Aorta (tissue), 5 donors: ENCODE data around the gene RASGRF2. TPM values are rescaled to one million over a fixed set of nuclear protein-coding genes. Genes with fewer than 3 reads are reported as not detected.
"Not testable (repeated sequence)": the region's sequence is repeated elsewhere in the genome, so short reads cannot be mapped to it uniquely, and the experiment has no call there.

ENCODE experiments used
- ATAC-seq: fragments of 200-7000 bp; cut with Tn5 transposase; one replicate; pipeline ENCODE4 v1.9.1; 2022; ENCODE audit warnings: moderate library complexity; ENCODE audit not compliant: low FRiP score
- DNase-seq, 2 donors: peaks; one replicate each; pipeline ENCODE4 v3.0.0-alpha.2; 2020
- H3K27ac ChIP-seq, 2 donors: one replicate each; pipeline ENCODE4 v1.5.1; 2013; ENCODE audit warnings: low read length in 2 of 2, mild to moderate bottlenecking in 2 of 2, moderate library complexity in 2 of 2, control low read depth in 1 of 2, inconsistent platforms in 1 of 2, low read depth in 1 of 2
- H3K27me3 ChIP-seq, 2 donors: one replicate each; pipeline ENCODE4 v1.6.1; 2013; ENCODE audit warnings: control low read depth in 1 of 2, low read length in 1 of 2, mild to moderate bottlenecking in 1 of 2, moderate library complexity in 1 of 2; ENCODE audit not compliant: insufficient read depth in 2 of 2, control insufficient read depth in 1 of 2
- H3K36me3 ChIP-seq, 2 donors: one replicate each; pipeline ENCODE4 v1.6.1; 2013; ENCODE audit warnings: control low read depth in 1 of 2, low read length in 1 of 2, mild to moderate bottlenecking in 1 of 2; ENCODE audit not compliant: insufficient read depth in 2 of 2, control insufficient read depth in 1 of 2
- H3K4me1 ChIP-seq, 2 donors: one replicate each; pipeline ENCODE4 v1.6.1; 2013; ENCODE audit warnings: low read length in 2 of 2, control low read depth in 1 of 2, mild to moderate bottlenecking in 1 of 2, moderate library complexity in 1 of 2; ENCODE audit not compliant: insufficient read depth in 2 of 2, control insufficient read depth in 1 of 2
- H3K4me3 ChIP-seq, 2 donors: one replicate each; pipeline ENCODE4 v1.5.1; 2013; ENCODE audit warnings: low read length in 2 of 2, control low read depth in 1 of 2, mild to moderate bottlenecking in 1 of 2
- H3K9me3 ChIP-seq: one replicate; pipeline ENCODE4 v1.6.1; 2013; ENCODE audit warnings: mild to moderate bottlenecking, low read length; ENCODE audit not compliant: control insufficient read depth
- WGBS, 2 donors: extraction: QIAGEN DNeasy Blood & Tissue Kit; methylation state at CpG; one replicate each; pipeline ENCODE4 v1.1.7; 2013; 5-methylcytosine and 5-hydroxymethylcytosine counted together
- intact Hi-C, 2 donors: fragments of 100-400 bp; cut with DNase I; formaldehyde crosslinking; loops; one replicate each; pipeline versions ENCODE4 v1.14.2 to v1.15.0; 2022
- polyA plus RNA-seq, 2 donors: library from polyadenylated mRNA; stranded (reverse); fragments of 200-250 nt; gene quantifications; one replicate each; pipeline ENCODE4 v1.2.3, GENCODE V29; 2013
- total RNA-seq, 2 donors: library from RNA; stranded (reverse); fragmentation: NEBNext Ultra II Directional; extraction: Animal tissue kit (Norgen Biotek cat#: 25700); gene quantifications; one replicate each; pipeline ENCODE4 v1.2.1, GENCODE V29; 2021
- donor health status: healthy with polysubstance abuse.
- donor health status: Bipolar disorder and iron deficiency.
- donor health status: DM: no; HTN: no; CAD: no.
- donor health status: DM: no; HTN: no; CAD: no.
- donor health status: DM: yes; HTN: yes; CAD: no.

Gene RASGRF2
- total and polyA plus RNA-seq, 4 donors: 2.3 to 17.4 (median 5.7) TPM

DNA sequence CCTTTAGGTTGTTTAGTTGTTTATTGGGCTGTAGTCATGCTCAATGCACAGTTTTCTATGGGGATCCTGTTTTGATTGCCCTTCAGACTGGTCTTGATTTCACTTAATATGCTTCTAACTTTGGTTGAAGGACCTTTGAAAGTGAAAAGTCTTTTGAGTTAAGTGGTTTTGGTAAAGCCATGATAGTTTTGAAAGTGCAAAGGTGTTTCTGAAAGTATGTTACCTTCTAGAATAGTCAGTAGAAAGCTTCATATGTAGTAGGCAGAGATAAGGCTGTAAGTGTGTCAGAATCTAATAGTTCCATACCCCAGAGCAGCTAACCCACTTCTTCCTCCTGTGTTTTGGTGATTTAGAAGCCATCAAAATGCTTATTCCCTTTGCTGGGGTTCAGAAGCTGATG, 46.1 kb downstream of the RASGRF2 start:
- Histone ChIP-seq H3K36me3 (no peaks in the 10 kb centered on the region), H3K27me3 (no peaks in the 10 kb centered on the region), H3K4me3 (no peak overlapping the region), H3K9me3 (no peaks in the 10 kb centered on the region), H3K4me1 (no peaks in the 10 kb centered on the region), H3K27ac (no peak overlapping the region)
- DNase-seq (no peak), ATAC-seq (no peak)
- intact Hi-C loops: no loop called here

DNA sequence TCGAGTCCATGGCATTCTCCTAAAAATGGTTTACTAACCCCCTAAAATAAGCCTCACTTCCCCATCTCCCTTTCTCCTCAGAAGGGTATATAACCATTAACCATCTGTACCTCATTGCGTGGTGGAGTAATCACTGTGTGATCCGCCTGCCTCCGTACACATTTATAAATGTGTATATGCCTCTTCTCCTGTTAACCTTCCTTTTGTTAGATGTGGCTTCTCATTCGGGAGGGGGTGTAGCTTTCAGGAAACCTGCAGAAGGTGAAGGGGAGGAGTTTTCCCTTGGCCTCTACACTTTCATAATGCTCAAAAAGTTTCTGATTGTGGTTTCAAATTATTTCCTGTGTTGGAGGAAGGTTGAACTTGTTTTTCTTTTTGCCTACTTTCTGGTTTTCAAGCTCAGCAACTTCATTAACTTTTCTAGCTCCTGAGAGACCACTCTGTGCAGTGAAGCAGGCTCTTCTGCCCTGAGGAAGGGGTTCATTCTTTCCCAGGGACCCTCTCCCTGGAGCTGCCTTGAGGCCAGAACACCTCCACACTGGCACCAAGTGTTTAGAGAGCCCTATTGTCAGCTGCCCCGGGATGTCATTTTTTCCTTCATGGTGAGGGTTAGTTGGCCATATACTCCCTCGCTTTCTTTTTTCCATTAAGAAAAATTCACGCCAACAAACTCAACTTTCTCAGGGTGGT, 46.9 kb downstream of the RASGRF2 start:
- H3K4me1 ChIP-seq: no peaks in the 10 kb centered on the region
- intact Hi-C loops: no loop called here
- no peaks in the 10 kb centered on the region for H3K27me3 ChIP-seq
- no peaks in the 10 kb centered on the region for H3K9me3 ChIP-seq
- DNase-seq: no peak
- no peaks in the 10 kb centered on the region for H3K36me3 ChIP-seq
- H3K4me3 ChIP-seq: no peak overlapping the region
- 88 to 90% methylated on average over 8 of the region's 8 CpGs for WGBS, 2 donors
- no peak overlapping the region for H3K27ac ChIP-seq
- no peak for ATAC-seq

DNA sequence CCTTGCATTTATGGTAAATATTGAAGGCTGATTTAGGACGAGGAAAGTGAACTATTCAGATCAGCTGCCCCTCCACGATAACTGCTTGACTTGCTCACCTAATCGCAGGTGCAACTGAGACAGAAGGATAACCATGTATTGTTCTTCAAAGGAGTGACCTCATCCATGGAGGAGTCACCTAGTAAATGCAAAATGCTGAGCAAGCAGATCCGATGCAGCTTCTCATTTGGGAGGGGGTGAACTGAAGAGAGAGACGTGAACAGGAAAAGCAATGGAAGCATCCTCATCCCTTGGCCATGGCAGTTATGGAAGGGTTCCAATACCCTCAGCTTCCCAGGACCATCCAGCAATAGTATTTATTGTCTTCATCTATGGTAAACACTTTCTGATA, 47.5 kb downstream of the RASGRF2 start:
- Histone ChIP-seq H3K4me1 (no peaks in the 10 kb centered on the region), H3K36me3 (no peaks in the 10 kb centered on the region), H3K9me3 (no peaks in the 10 kb centered on the region), H3K27me3 (no peaks in the 10 kb centered on the region), H3K4me3 (no peak overlapping the region), H3K27ac (no peak overlapping the region)
- DNase-seq (no peak), ATAC-seq (no peak)
- WGBS, 2 donors: 87 to 90% methylated on average over 5 of the region's 5 CpGs
- intact Hi-C loops: no loop called here

DNA sequence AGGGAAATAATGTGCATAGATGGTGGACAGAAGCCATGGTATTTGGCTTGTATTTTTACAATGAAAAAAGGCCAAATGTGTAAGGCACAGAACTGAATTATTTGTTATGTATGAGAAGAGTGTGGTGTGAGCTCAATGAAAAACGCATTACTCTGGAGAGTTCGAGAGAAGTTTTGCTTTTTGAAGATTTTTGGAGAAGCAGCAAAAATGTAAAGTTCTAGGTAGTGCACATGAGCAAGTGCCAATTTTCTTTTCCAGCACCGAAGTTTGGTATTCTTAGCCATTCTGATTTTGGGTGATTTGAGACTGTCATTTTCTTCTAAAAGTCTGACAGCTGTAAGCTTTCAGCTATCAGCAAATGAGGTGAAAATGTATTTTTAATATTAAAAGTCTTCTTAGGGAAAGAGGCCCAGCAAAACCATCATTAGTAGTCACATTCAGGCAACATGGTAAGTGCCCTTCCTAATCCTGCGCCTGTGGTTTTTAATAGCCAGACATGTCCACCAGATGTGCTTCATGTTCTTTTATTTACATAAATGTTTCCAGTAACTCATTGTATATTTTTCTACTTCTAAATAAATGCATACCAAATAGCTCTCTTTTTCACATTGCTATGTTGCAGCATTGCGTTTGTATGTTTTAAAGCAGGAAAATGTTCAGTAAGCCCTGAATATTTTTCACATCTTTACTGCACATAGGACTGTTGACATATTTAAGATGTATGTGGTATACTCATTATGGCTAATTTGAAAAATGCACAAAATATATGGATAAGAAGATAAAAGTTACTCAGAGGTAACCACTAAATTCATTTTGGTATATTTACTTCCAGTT, 50.4 kb downstream of the RASGRF2 start:
- Histone ChIP-seq H3K27ac (no peak overlapping the region), H3K27me3 (no peaks in the 10 kb centered on the region), H3K36me3 (no peaks in the 10 kb centered on the region), H3K4me3 (no peak overlapping the region), H3K4me1 (no peaks in the 10 kb centered on the region), H3K9me3 (no peaks in the 10 kb centered on the region)
- ATAC-seq (no peak), DNase-seq (no peak)
- intact Hi-C loops: no loop called here
- WGBS, 2 donors: 72 to 74% methylated on average over 5 of the region's 5 CpGs

- H3K4me3 ChIP-seq: no peak overlapping the region
- DNase-seq (no peak), ATAC-seq (no peak)
- no peaks in the 10 kb centered on the region for H3K27me3 ChIP-seq
- H3K4me1 ChIP-seq: no peaks in the 10 kb centered on the region
- intact Hi-C loops: no loop called here
- H3K9me3 ChIP-seq: no peaks in the 10 kb centered on the region
- H3K36me3 ChIP-seq: no peaks in the 10 kb centered on the region
- WGBS, 2 donors: 58 to 71% methylated on average over 3 of the region's 3 CpGs
- no peak overlapping the region for H3K27ac ChIP-seq
These were observed 54.2 kb downstream of the RASGRF2 start for GRCh38 chr5:81014348-81014747.

- Histone ChIP-seq H3K4me3 (no peak overlapping the region), H3K9me3 (no peaks in the 10 kb centered on the region), H3K4me1 (no peaks in the 10 kb centered on the region), H3K36me3 (no peaks in the 10 kb centered on the region), H3K27me3 (no peaks in the 10 kb centered on the region), H3K27ac (no peak overlapping the region)
- DNase-seq (no peak), ATAC-seq (no peak)
- 0 to 27% methylated on average over 1 of the region's 1 CpG for WGBS, 2 donors
- intact Hi-C loops: no loop called here
These were observed 56.0 kb downstream of the RASGRF2 start for GRCh38 chr5:81016116-81016515.

GRCh38 chr5:81017320-81017719, 57.2 kb downstream of the RASGRF2 start:
- Histone ChIP-seq H3K27me3 (no peaks in the 10 kb centered on the region), H3K4me1 (no peaks in the 10 kb centered on the region), H3K36me3 (no peaks in the 10 kb centered on the region), H3K27ac (no peak overlapping the region), H3K9me3 (no peaks in the 10 kb centered on the region), H3K4me3 (no peak overlapping the region)
- DNase-seq (no peak), ATAC-seq (no peak)
- 82 to 88% methylated on average over 2 of the region's 2 CpGs for WGBS, 2 donors
- intact Hi-C loops: no loop called here

- H3K4me3 ChIP-seq, H3K27me3 ChIP-seq: not testable (repeated sequence)
- WGBS, 2 donors: 91% methylated on average over 6 of the region's 6 CpGs
These were observed 58.4 kb downstream of the RASGRF2 start for GRCh38 chr5:81018608-81019007.

DNA sequence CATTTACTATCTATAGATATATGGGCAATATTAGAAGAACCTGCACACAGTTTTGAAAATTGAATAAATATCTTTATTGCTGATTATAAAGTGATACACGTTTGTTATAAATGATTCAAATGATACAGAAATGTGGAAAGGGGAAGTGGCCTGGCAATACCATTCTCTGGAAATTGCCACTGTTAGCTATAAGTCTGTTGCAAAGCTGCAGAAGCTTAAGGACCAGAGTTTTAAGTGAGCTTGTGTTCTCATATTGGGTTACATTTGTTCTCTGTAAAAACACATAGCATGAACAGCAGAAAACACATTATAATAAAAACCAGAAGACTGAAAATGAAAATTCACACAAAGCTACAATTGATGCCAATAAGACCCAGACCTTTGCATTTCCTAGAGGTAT, 59.6 kb downstream of the RASGRF2 start:
- no peaks in the 10 kb centered on the region for H3K27me3 ChIP-seq
- no peaks in the 10 kb centered on the region for H3K36me3 ChIP-seq
- no peak for DNase-seq
- WGBS, 2 donors: 62 to 64% methylated on average over 1 of the region's 1 CpG
- H3K27ac ChIP-seq: no peak overlapping the region
- H3K9me3 ChIP-seq: no peaks in the 10 kb centered on the region
- intact Hi-C loops: no loop called here
- H3K4me3 ChIP-seq: no peak overlapping the region
- no peak for ATAC-seq
- no peaks in the 10 kb centered on the region for H3K4me1 ChIP-seq

More at GRCh38 chr5:81018608-81019007, 58.4 kb downstream of the RASGRF2 start:
- intact Hi-C loops, H3K4me1 ChIP-seq, H3K27ac ChIP-seq, ATAC-seq, H3K36me3 ChIP-seq, H3K9me3 ChIP-seq, DNase-seq: not testable (repeated sequence)
